Upper lobe of left lung (tissue), 6 donors: ENCODE results near the gene CYP4V2. TPM values are rescaled to one million over a fixed set of nuclear protein-coding genes. Genes with fewer than 3 reads are reported as not detected.

ENCODE experiments used
- ATAC-seq, 2 donors: fragments of 200-7000 bp; cut with Tn5 transposase; one replicate each; pipeline ENCODE4 v1.9.1; 2022; ENCODE audit warnings: mild to moderate bottlenecking in 2 of 2, moderate library complexity in 2 of 2; ENCODE audit not compliant: low FRiP score in 2 of 2
- DNase-seq, 2 donors: peaks; one replicate each; pipeline ENCODE4 v3.0.0-alpha.2; 2019 to 2020
- H3K27ac ChIP-seq, 4 donors: fragments of 200-600 bp; sonication (generic); one replicate each; pipeline ENCODE4 v1.5.1; 2016 to 2019
- H3K27me3 ChIP-seq, 4 donors: fragments of 200-600 bp; sonication (generic); one replicate each; pipeline ENCODE4 v1.5.1; 2017 to 2019
- H3K36me3 ChIP-seq, 4 donors: fragments of 200-600 bp; sonication (generic); one replicate each; pipeline ENCODE4 v1.5.1; 2016 to 2019
- H3K4me1 ChIP-seq, 4 donors: fragments of 200-600 bp; sonication (generic); one replicate each; pipeline ENCODE4 v1.5.1; 2018 to 2019
- H3K4me3 ChIP-seq, 4 donors: fragments of 200-600 bp; sonication (generic); one replicate each; pipeline ENCODE4 v1.5.1; 2017 to 2019; ENCODE audit warnings: mild to moderate bottlenecking in 2 of 4, moderate library complexity in 1 of 4
- H3K9me3 ChIP-seq, 4 donors: fragments of 200-600 bp; sonication (generic); one replicate each; pipeline ENCODE4 v1.5.1; 2018 to 2019
- CTCF ChIP-seq, 6 experiments: fragments of 450-650 bp in 4 of 6; fragments of 200-600 bp in 2 of 6; sonication (generic) in 2 of 6; IDR thresholded peaks; one replicate each; pipeline ENCODE4 v1.5.1; 2016 to 2019; ENCODE audit warnings: antibody characterized with exemption in 6 of 6
- EP300 ChIP-seq, 4 donors: sonication (generic); formaldehyde crosslinking; IDR thresholded peaks; one replicate each; pipeline ENCODE4 v1.5.1; 2017; ENCODE audit warnings: antibody characterized with exemption in 4 of 4, control low read depth in 2 of 4
- POLR2A ChIP-seq, 4 donors: fragments of 450-650 bp; IDR thresholded peaks; one replicate each; pipeline ENCODE4 v1.5.1; 2016 to 2017; ENCODE audit warnings: antibody characterized with exemption in 4 of 4, mild to moderate bottlenecking in 2 of 4
- POLR2AphosphoS5 ChIP-seq, 2 donors: sonication (generic); formaldehyde crosslinking; IDR thresholded peaks; one replicate each; pipeline ENCODE4 v1.5.1; 2017; ENCODE audit warnings: antibody characterized with exemption in 2 of 2
- WGBS, 2 donors: methylation state at CpG; one replicate each; pipeline ENCODE4 v1.1.5; 2017 to 2018; 5-methylcytosine and 5-hydroxymethylcytosine counted together
- total RNA-seq, 6 donors: library from RNA; depleted of rRNA in 4 of 6; stranded (reverse); fragments of >200 nt in 4 of 6; gene quantifications; one replicate each; pipeline versions ENCODE4 v1.1.0 to v1.2.1, GENCODE V29; 2016 to 2021
- donor health status: DM: no; HTN: no; CAD: no; lungs with moderate emphysema.
- donor health status: DM: no; HTN: yes; CAD: no; lungs with severe emphysema.

CYP4V2 gene
- total RNA-seq, 6 donors from 2014 or later = 30.7 to 44.7 (median 33.1) TPM

- Histone ChIP-seq H3K36me3 (peaks cover 0 to 4% (median 0%) of the 10 kb centered on the region in 4 donors), H3K4me3 (no peak overlapping the region), H3K9me3 (no peaks in the 10 kb centered on the region), H3K27ac (no peak overlapping the region), H3K27me3 (no peaks in the 10 kb centered on the region), H3K4me1 (peaks cover 4 to 9% (median 7%) of the 10 kb centered on the region in 4 donors)
- TF ChIP-seq CTCF (IDR thresholded peaks at IDR 0.05) = peak; percentile 29 to 73 (median 60)
- TF ChIP-seq POLR2AphosphoS5 (IDR thresholded peaks at IDR 0.05) = no peak
- 55 to 69% methylated on average over 9 of the region's 9 CpGs for WGBS, 2 donors
- DNase-seq = peak; percentile 26 to 71
- ATAC-seq = peak; percentile 72 to 76
Measured at GRCh38 chr4:186201535-186202230, 10.3 kb downstream of the CYP4V2 start.

GRCh38 chr4:186202490-186203140, 11.2 kb downstream of the CYP4V2 start:
- TF ChIP-seq EP300 (IDR thresholded peaks at IDR 0.05) (no peak), POLR2A (IDR thresholded peaks at IDR 0.05) (no peak), POLR2AphosphoS5 (IDR thresholded peaks at IDR 0.05) (no peak), CTCF (IDR thresholded peaks at IDR 0.05) (no peak)
- H3K4me1 ChIP-seq = peaks cover 4 to 8% (median 6%) of the 10 kb centered on the region in 4 donors
- H3K9me3 ChIP-seq = no peaks in the 10 kb centered on the region
- H3K27me3 ChIP-seq = no peaks in the 10 kb centered on the region
- no peak for DNase-seq
- H3K4me3 ChIP-seq = no peak overlapping the region
- 87 to 91% methylated on average over 8 of the region's 8 CpGs for WGBS, 2 donors
- ATAC-seq = no peak
- no peaks in the 10 kb centered on the region for H3K36me3 ChIP-seq
- no peak overlapping the region for H3K27ac ChIP-seq

GRCh38 chr4:186203406-186203805, 12.0 kb downstream of the CYP4V2 start:
- peak overlapping the region in 1 of 4 donors; percentile 43 for H3K4me3 ChIP-seq
- H3K27ac ChIP-seq = peak overlapping the region in 2 of 4 donors; percentile 6 to 57
- peaks cover 4 to 8% (median 6%) of the 10 kb centered on the region in 4 donors for H3K4me1 ChIP-seq
- WGBS, 2 donors = 47 to 63% methylated on average over 12 of the region's 12 CpGs
- DNase-seq (no peak), ATAC-seq (peak; percentile 26 to 53)
- no peaks in the 10 kb centered on the region for H3K36me3 ChIP-seq
- no peaks in the 10 kb centered on the region for H3K27me3 ChIP-seq
- TF ChIP-seq POLR2AphosphoS5 (IDR thresholded peaks at IDR 0.05) = no peak
- TF ChIP-seq CTCF (IDR thresholded peaks at IDR 0.05) = no peak
- no peak for TF ChIP-seq POLR2A (IDR thresholded peaks at IDR 0.05)
- TF ChIP-seq EP300 (IDR thresholded peaks at IDR 0.05) = no peak
- no peaks in the 10 kb centered on the region for H3K9me3 ChIP-seq

GRCh38 chr4:186204103-186204559, 12.8 kb downstream of the CYP4V2 start:
- no peaks in the 10 kb centered on the region for H3K9me3 ChIP-seq
- H3K4me1 ChIP-seq = peaks cover 4 to 8% (median 6%) of the 10 kb centered on the region in 4 donors
- peaks cover 0 to 5% (median 4%) of the 10 kb centered on the region in 4 donors for H3K36me3 ChIP-seq
- peak overlapping the region in 1 of 4 donors; percentile 43 for H3K4me3 ChIP-seq
- peak in 1 of 2 donors; percentile 65 for ATAC-seq
- DNase-seq = no peak
- TF ChIP-seq CTCF (IDR thresholded peaks at IDR 0.05) (no peak), POLR2AphosphoS5 (IDR thresholded peaks at IDR 0.05) (no peak), POLR2A (IDR thresholded peaks at IDR 0.05) (no peak), EP300 (IDR thresholded peaks at IDR 0.05) (no peak)
- no peaks in the 10 kb centered on the region for H3K27me3 ChIP-seq
- WGBS, 2 donors = 49 to 78% methylated on average over 44 to 45 of the region's 45 CpGs
- H3K27ac ChIP-seq = peak overlapping the region in 2 of 4 donors; percentile 46 to 57
